ENCODE data around the gene AMELX.

- TF ChIP-seq CTCF (IDR thresholded peaks at IDR 0.05; ENCODE audit: low read depth, low read length, missing input control), result no peak
- no peak for TF ChIP-seq ATF3 (IDR thresholded peaks at IDR 0.05)
- TF ChIP-seq YY1 (IDR thresholded peaks at IDR 0.05), result no peak
- TF ChIP-seq REST (IDR thresholded peaks at IDR 0.05), result no peak
- TF ChIP-seq EGR1 (IDR thresholded peaks at IDR 0.05; ENCODE audit: low read depth in 2 of 2), result no peak
- no peak for TF ChIP-seq GABPA (IDR thresholded peaks at IDR 0.05 in 1 of 2, conservative IDR thresholded peaks at IDR 0.05 in 1 of 2)
- TF ChIP-seq ZBTB33 (IDR thresholded peaks at IDR 0.05), result no peak
- TF ChIP-seq TAF1 (conservative IDR thresholded peaks at IDR 0.05), result no peak
Measured at GRCh38 chrX:11272863-11273262, 20.4 kb upstream of the AMELX start.
